Left lung (tissue), 10 donors: ENCODE data around the gene ARHGAP26. TPM values are rescaled to one million over a fixed set of nuclear protein-coding genes. Genes with fewer than 3 reads are reported as not detected.

Source experiments
- ATAC-seq: fragments of 200-7000 bp; cut with Tn5 transposase; one replicate; pipeline ENCODE4 v1.9.1; 2020; ENCODE audit warnings: moderate library complexity
- DNase-seq, 4 donors: peaks; one replicate each; pipeline ENCODE4 v3.0.0-alpha.2; 2013 to 2020
- H3K27ac ChIP-seq, 2 donors: fragments of 200-600 bp; sonication (generic) in 1 of 2; one replicate each; pipeline versions ENCODE4 v1.5.0 to v1.8.0; 2020 to 2021
- H3K27me3 ChIP-seq, 2 donors: fragments of 200-600 bp; sonication (generic) in 1 of 2; one replicate each; pipeline versions ENCODE4 v1.5.0 to v1.8.0; 2020 to 2021
- H3K36me3 ChIP-seq, 2 donors: fragments of 200-600 bp; sonication (generic) in 1 of 2; one replicate each; pipeline versions ENCODE4 v1.5.0 to v1.8.0; 2020 to 2021
- H3K4me1 ChIP-seq, 2 donors: fragments of 200-600 bp; one replicate each; pipeline ENCODE4 v1.8.0; 2021
- H3K4me3 ChIP-seq, 2 donors: fragments of 200-600 bp; sonication (generic) in 1 of 2; one replicate each; pipeline versions ENCODE4 v1.5.0 to v1.8.0; 2020 to 2021; ENCODE audit warnings: mild to moderate bottlenecking in 1 of 2
- H3K9me3 ChIP-seq, 2 donors: fragments of 200-600 bp; sonication (generic) in 1 of 2; one replicate each; pipeline versions ENCODE4 v1.5.0 to v1.8.0; 2020 to 2021
- CTCF ChIP-seq, 2 donors: fragments of 200-600 bp; sonication (generic) in 1 of 2; IDR thresholded peaks; one replicate each; pipeline versions ENCODE4 v1.5.0 to v1.8.0; 2021; ENCODE audit warnings: antibody characterized with exemption in 2 of 2
- intact Hi-C, 2 donors: fragments of 100-400 bp; cut with DNase I; formaldehyde crosslinking; loops; one replicate each; pipeline versions ENCODE4 v1.11.2 to v1.14.2; 2022
- polyA plus RNA-seq, 6 donors: library from polyadenylated mRNA; unstranded; fragments of 120-200 nt; gene quantifications; one replicate each; pipeline ENCODE4 v1.2.1, GENCODE V29; 2013; ENCODE audit not compliant: insufficient read length in 6 of 6
- total RNA-seq, 2 donors: library from RNA; stranded (reverse); fragmentation: NEBNext Ultra II Directional; extraction: Animal tissue kit (Norgen Biotek cat#: 25700); gene quantifications; one replicate each; pipeline ENCODE4 v1.2.1, GENCODE V29; 2021
- donor health status: DM: no; HTN: yes; CAD: no.
- donor health status: DM: no; HTN: no; CAD: no.

The ARHGAP26 gene
- total and polyA plus RNA-seq, 8 donors, result 13.9 to 61.9 (median 14.9) TPM

GRCh38 chr5:143064676-143065075 lies 294.5 kb downstream of the ARHGAP26 start:
- peaks cover 38 to 54% of the 10 kb centered on the region in 2 donors for H3K4me1 ChIP-seq
- peak; percentile 23 for ATAC-seq
- H3K9me3 ChIP-seq, result no peaks in the 10 kb centered on the region

GRCh38 chr5:143065185-143065965 lies 295.2 kb downstream of the ARHGAP26 start:
- H3K4me3 ChIP-seq, result no peak overlapping the region
- intact Hi-C loops, result loop anchor here in 1 of 2 donors (5.0 to 10.0 kb wide), 2 partner anchors 59 to 347 kb away; no protein-coding TSS in a partner anchor
- no peaks in the 10 kb centered on the region for H3K9me3 ChIP-seq
- no peaks in the 10 kb centered on the region for H3K27me3 ChIP-seq
- peaks cover 0 to 24% of the 10 kb centered on the region in 2 donors for H3K36me3 ChIP-seq
- no peak for TF ChIP-seq CTCF (IDR thresholded peaks at IDR 0.05)
- DNase-seq, result peak in 2 of 4 donors; percentile 75 to 83
- H3K27ac ChIP-seq, result peak overlapping the region; percentile 63 to 81
- H3K4me1 ChIP-seq, result peaks cover 34 to 49% of the 10 kb centered on the region in 2 donors
- ATAC-seq, result peak; percentile 18

More at GRCh38 chr5:143064676-143065075, 294.5 kb downstream of the ARHGAP26 start:
- Histone ChIP-seq H3K4me3 (no peak overlapping the region), H3K27ac (peak overlapping the region; percentile 63 to 81), H3K27me3 (no peaks in the 10 kb centered on the region), H3K36me3 (peaks cover 0 to 17% of the 10 kb centered on the region in 2 donors)
- TF ChIP-seq CTCF (IDR thresholded peaks at IDR 0.05), result no peak
- DNase-seq, result no peak
- intact Hi-C loops, result loop anchor here in 1 of 2 donors (5.0 to 10.0 kb wide), 2 partner anchors 60 to 348 kb away; no protein-coding TSS in a partner anchor

- peaks cover 29 to 49% of the 10 kb centered on the region in 2 donors for H3K4me1 ChIP-seq
- TF ChIP-seq CTCF (IDR thresholded peaks at IDR 0.05), result no peak
- no peaks in the 10 kb centered on the region for H3K27me3 ChIP-seq
- peak overlapping the region; percentile 63 to 81 for H3K27ac ChIP-seq
- no peak overlapping the region for H3K4me3 ChIP-seq
- DNase-seq (no peak), ATAC-seq (no peak)
- intact Hi-C loops, result loop anchor here in 1 of 2 donors (5.0 to 10.0 kb wide), 2 partner anchors 59 to 346 kb away; no protein-coding TSS in a partner anchor
- H3K9me3 ChIP-seq, result no peaks in the 10 kb centered on the region
- peaks cover 0 to 30% of the 10 kb centered on the region in 2 donors for H3K36me3 ChIP-seq
These were observed 295.9 kb downstream of the ARHGAP26 start for GRCh38 chr5:143065996-143066522.

- H3K27me3 ChIP-seq, result no peaks in the 10 kb centered on the region
- peak overlapping the region in 1 of 2 donors; percentile 48 for H3K27ac ChIP-seq
- intact Hi-C loops, result loop anchor here in 1 of 2 donors (5.0 to 10.0 kb wide), 2 partner anchors 58 to 346 kb away; no protein-coding TSS in a partner anchor
- H3K9me3 ChIP-seq, result peaks cover 0 to 3% of the 10 kb centered on the region in 2 donors
- no peak for ATAC-seq
- no peak overlapping the region for H3K4me3 ChIP-seq
- DNase-seq, result peak in 1 of 4 donors; percentile 45
- H3K4me1 ChIP-seq, result peaks cover 29 to 49% of the 10 kb centered on the region in 2 donors
- no peak for TF ChIP-seq CTCF (IDR thresholded peaks at IDR 0.05)
- H3K36me3 ChIP-seq, result peaks cover 0 to 35% of the 10 kb centered on the region in 2 donors
These were observed 296.5 kb downstream of the ARHGAP26 start for GRCh38 chr5:143066556-143067281.
